Erythroblast (primary cell): ENCODE results near the gene CCL14.

Experiments
- GATA1 ChIP-seq: IDR thresholded peaks from 2 replicates; pipeline ENCODE4 v1.6.1; 2011; ENCODE audit warnings: low read depth, mild to moderate bottlenecking, control low read depth, low read length, moderate library complexity
- POLR2A ChIP-seq: IDR thresholded peaks from 2 replicates; pipeline ENCODE4 v1.6.1; 2011; ENCODE audit warnings: mild to moderate bottlenecking, low read length

GRCh38 chr17:35965272-35965671 lies 21.3 kb downstream of the CCL14 start:
- TF ChIP-seq POLR2A, result no peak
- no peak for TF ChIP-seq GATA1
